ENCODE results near the gene ZCCHC14. TPM values are rescaled to one million over a fixed set of nuclear protein-coding genes. Genes with fewer than 3 reads are reported as not detected.

The ZCCHC14 gene
- total RNA-seq (2021): 27.6 and 27.7 TPM in 2 replicates
- long read RNA-seq, partial matches to known transcripts: 2 of 11 reads
- long read RNA-seq, other reads (novel, unspliced or antisense): 9 of 11 reads

DNA sequence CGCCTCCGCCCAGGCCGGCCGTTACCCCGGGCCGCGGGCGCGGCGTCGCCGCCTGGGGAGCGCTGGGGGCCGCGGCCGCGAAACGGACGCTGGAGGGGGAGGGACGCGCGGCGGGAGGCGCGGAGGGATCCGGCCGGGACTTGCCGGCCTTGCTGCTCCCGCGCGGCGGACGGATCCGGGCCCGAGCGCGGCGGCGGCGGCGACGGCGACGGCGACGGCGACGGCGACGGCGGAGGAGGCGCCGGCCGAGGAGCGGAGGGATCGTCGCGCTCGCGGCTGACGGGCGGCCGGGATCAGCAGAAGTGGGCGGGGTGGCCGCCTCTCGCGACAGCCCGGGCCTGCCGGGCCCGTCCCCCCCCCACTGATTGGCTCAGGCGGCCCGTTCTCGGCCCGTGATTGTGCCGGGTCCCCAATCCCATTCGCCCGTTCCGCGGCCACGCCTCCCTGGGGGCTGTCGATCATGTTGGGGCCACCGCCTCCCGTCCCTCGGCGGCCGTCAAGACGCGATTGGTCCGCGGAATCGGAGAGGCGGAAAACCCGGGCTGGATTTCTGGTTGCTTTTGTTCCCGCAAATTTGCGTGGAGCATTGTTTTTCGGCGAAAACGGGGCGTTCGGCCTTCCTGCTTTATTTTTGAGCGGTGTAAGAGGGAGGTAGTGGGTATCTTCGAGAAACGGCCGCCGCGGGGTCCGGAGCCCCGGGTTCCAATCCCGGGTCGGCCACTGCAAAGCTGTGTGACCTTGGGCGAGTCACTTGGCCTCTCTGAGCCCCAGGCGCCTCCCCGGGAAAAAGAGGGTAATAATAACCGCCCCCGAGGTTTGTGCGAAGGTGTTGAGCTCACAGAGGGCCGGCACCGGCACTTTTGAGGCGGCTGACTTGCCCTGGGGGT, at the start of gene ZCCHC14:
Gene ZCCHC14 (minus strand): TSS at position 304 of the 887 bp plus-strand sequence. CDS start 786 bp downstream, outside the sequence.
- peaks cover 8% of the 10 kb centered on the region; the same call in 1 of the 2 replicates for H3K79me2 ChIP-seq (ENCODE audit: insufficient read depth, low read length)
- H2AK5ac ChIP-seq (ENCODE audit: insufficient read length, low read length): no peak within 1 kb of the TSS
- H3T11ph ChIP-seq (ENCODE audit: low read length): no peak within 1 kb of the TSS
- H3K9me3 ChIP-seq (ENCODE audit: control insufficient read depth, low read depth, low read length): no peaks in the 10 kb centered on the region
- H3K4me2 ChIP-seq (ENCODE audit: insufficient read depth, insufficient read length, low read length): peak within 1 kb of the TSS; percentile 59
- Mint-ChIP-seq H3K27me3 (ENCODE audit: low read depth) (no peaks in the 10 kb centered on the region), H3K36me3 (ENCODE audit: insufficient read depth in 1 of 3, low read depth in 3 of 3) (peaks cover 3 to 9% (median 4%) of the 10 kb centered on the region in 3 experiments; a peak in 6 of 7 replicates), H3K9me3 (no peaks in the 10 kb centered on the region), H3K4me1 (peaks cover 24 to 37% of the 10 kb centered on the region in 2 experiments), H3K27ac (peak within 1 kb of the TSS; percentile 48 to 88 (median 67); a peak in 4 of 7 replicates), H3K4me3 (peak within 1 kb of the TSS; percentile 72 to 87)
- H2BK15ac ChIP-seq (ENCODE audit: low read depth, low read length): no peak within 1 kb of the TSS
- no peak within 1 kb of the TSS for H4K91ac ChIP-seq (ENCODE audit: insufficient read length, low read depth, low read length)
- H3K27ac ChIP-seq (ENCODE audit: insufficient read length, low read depth, low read length): no peak within 1 kb of the TSS
- H3K56ac ChIP-seq (ENCODE audit: insufficient read length, low read depth, low read length): no peak within 1 kb of the TSS
- no peaks in the 10 kb centered on the region for H4K20me1 ChIP-seq (ENCODE audit: control insufficient read depth, insufficient read depth, insufficient read length)
- no peaks in the 10 kb centered on the region for H3K27me3 ChIP-seq (ENCODE audit: insufficient read depth, low read length)
- H2BK20ac ChIP-seq (ENCODE audit: low read depth, low read length, poor library complexity, severe bottlenecking): no peak within 1 kb of the TSS
- H3K79me1 ChIP-seq (ENCODE audit: insufficient read depth, low read depth, low read length, poor library complexity, severe bottlenecking): no peaks in the 10 kb centered on the region
- DNase-seq: peak; percentile 99
- peaks cover 5% of the 10 kb centered on the region for H3K23me2 ChIP-seq (ENCODE audit: insufficient read length, low read depth, low read length, poor library complexity, severe bottlenecking)
- H2AFZ ChIP-seq (ENCODE audit: low read length): no peak within 1 kb of the TSS
- H3K9ac ChIP-seq (ENCODE audit: extremely low read depth, insufficient read length, low read length): no peak within 1 kb of the TSS
- no CpG with 5 or more reads among the region's 119 CpGs for WGBS (ENCODE audit: extremely low coverage, insufficient read length, low lambda C conversion rate)
- H3K18ac ChIP-seq (ENCODE audit: insufficient read length, low read depth, low read length): peak within 1 kb of the TSS; percentile 23
- no peak within 1 kb of the TSS for H3K23ac ChIP-seq (ENCODE audit: insufficient read length, low read depth, low read length)
- H3K4me1 ChIP-seq (ENCODE audit: insufficient read depth, low read length): no peaks in the 10 kb centered on the region; the same call in 1 of the 2 replicates
- H3K4ac ChIP-seq (ENCODE audit: low read depth, low read length): no peak within 1 kb of the TSS
- no peak within 1 kb of the TSS for H3K14ac ChIP-seq (ENCODE audit: insufficient read depth, low read length)
- no peak within 1 kb of the TSS for H2BK120ac ChIP-seq (ENCODE audit: low read depth, low read length, poor library complexity, severe bottlenecking)
- no peak within 1 kb of the TSS for H2BK12ac ChIP-seq (ENCODE audit: insufficient read length, low read depth, low read length)
- H4K5ac ChIP-seq (ENCODE audit: insufficient read length, low read depth, low read length): no peak within 1 kb of the TSS
- no peak within 1 kb of the TSS for H2BK5ac ChIP-seq (ENCODE audit: insufficient read length, low read length)
- TF ChIP-seq, protein P1, sequence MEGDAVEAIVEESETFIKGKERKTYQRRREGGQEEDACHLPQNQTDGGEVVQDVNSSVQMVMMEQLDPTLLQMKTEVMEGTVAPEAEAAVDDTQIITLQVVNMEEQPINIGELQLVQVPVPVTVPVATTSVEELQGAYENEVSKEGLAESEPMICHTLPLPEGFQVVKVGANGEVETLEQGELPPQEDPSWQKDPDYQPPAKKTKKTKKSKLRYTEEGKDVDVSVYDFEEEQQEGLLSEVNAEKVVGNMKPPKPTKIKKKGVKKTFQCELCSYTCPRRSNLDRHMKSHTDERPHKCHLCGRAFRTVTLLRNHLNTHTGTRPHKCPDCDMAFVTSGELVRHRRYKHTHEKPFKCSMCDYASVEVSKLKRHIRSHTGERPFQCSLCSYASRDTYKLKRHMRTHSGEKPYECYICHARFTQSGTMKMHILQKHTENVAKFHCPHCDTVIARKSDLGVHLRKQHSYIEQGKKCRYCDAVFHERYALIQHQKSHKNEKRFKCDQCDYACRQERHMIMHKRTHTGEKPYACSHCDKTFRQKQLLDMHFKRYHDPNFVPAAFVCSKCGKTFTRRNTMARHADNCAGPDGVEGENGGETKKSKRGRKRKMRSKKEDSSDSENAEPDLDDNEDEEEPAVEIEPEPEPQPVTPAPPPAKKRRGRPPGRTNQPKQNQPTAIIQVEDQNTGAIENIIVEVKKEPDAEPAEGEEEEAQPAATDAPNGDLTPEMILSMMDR (conservative IDR thresholded peaks at IDR 0.05): no peak
- H4K8ac ChIP-seq (replicated peaks; ENCODE audit: insufficient read length, low read depth, low read length): no peak within 1 kb of the TSS
